SKM-1 treated with dmso at 0.1 percent for 144 hours (cell line): ENCODE results near the gene B4GALT6.

Experiments
- DNase-seq: peaks from one replicate; lab custom pipeline; 2025; ENCODE audit not compliant: unreplicated experiment; lab: John Stamatoyannopoulos, UW

The B4GALT6 gene

DNA sequence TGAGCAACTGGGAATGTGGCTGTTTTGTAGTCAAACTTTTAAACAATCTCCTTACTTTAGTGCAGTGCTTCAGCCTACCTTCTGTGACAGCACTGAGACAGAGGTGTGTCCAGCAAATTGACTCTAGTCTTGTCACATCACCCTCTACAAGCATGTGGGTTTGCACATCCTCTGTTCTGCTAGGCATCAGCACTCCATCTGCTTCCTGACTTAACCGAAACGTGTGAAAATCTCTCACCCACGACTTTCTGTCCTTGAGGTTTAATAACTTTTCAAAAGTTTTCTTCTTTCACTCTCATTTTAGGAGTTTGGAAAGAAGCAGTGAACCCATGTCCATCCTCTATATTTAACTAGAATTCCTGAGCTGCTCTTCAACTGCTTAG lies 50.1 kb downstream of the B4GALT6 start:
- no peak for DNase-seq

GRCh38 chr18:31633392-31634330 lies 50.7 kb downstream of the B4GALT6 start:
- no peak for DNase-seq

DNA sequence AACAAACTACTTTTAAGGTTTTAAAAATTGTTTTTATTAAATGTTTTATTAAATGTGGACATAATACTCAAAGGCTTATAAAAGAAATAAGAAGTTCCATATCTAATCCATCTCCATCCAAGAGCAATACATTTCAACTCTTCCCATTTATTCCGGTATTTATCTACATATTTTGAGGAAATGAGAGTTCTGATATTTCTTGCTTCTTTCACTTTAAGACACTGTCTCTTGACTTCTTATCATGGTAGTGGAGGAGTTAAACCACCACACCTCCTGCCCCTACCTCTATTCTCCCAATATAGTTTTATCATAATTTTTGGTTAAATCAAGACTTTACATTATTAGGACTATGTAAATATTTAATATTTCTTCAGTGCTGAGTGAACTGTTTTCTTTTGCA lies 52.0 kb downstream of the B4GALT6 start:
- DNase-seq: no peak

DNA sequence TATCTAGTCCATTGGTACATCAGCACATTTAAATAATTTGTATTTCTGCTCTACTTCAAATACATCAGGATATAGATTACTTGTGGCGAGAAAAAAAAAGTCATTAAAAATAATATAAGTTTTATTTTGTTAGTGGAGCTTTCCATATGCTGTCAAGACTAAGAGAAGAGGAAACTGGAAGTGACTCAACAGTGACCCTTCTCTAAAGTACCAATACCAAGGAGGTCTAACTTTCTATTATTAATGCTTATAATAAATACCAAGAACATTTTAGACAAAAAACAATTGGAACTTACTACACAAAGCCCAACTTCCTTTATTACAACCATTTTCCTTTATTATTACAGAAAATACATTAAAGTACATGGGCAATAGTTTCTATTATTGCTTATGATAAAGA lies 52.9 kb downstream of the B4GALT6 start:
- no peak for DNase-seq

DNA sequence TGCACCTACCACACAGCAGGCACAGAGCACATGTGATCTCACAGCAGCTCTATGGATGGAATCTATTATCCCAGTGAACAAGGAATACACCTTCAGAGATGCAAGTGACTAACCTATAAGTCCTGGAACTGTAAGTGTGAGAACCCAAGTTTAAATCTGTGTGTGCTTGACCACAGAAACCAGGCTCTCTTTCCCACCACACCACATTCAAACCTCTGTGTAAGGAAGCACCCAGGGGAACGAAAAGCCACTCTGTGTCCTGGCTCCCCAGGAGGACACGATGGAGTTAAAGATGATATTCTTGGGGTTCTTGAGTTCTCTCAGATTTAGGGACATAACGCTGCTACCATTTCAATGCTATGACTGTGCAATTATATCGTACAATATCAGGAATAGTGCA lies 53.8 kb downstream of the B4GALT6 start:
- no peak for DNase-seq

GRCh38 chr18:31626409-31626808 lies 58.0 kb downstream of the B4GALT6 start:
- no peak for DNase-seq

DNA sequence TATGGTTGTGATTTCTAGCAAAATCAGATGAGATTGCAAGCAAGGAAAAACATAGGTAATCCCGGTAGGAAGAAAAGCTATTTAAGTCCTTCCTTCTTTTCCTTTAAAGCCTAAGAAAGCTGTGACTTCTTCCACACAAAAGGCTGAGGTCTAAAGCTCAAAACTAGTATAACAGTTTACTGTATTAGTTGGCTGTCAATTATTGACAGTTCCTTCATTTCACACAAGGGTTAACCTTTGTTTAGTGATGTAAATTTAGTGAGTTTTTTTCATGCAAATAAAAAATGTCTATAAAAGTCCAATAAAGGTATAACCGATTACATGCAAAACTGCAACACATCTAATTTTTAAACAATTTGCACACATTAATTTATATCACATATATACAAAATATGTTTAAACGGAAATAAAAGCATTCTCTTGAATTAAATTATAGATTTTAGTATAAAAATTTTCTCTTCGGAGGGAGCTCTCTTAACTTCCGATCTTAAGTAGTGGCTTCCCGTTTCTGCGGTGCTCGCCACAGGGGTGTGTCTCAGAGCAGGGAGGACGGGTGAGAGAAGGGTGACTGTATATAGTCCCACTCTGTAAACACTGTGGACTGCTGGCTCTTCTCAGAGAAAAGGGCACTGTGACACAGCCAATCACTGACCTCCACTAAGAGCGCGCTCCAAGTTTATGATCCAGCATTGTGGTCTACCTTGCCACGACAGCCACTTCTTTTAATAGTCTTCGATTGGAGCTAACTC lies 59.3 kb downstream of the B4GALT6 start:
- no peak for DNase-seq

DNA sequence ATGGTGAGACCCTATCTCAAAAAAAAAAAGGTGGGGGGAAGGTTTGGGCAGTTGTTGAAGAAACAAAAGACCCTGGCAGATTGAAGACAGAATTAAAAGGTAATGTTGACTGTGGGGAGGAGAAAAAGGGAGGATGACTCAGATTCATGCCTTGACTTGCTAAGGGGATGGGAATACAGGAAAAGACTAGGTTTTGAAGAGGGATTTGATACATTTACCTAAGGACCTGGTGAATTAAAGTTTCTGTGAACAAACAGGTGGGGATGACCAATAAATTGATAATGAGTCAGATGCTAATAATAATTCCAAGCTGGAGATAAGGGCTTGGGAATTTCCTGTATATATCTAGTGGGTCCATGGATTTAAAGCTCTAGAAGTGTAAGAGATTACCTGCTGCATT lies 65.1 kb downstream of the B4GALT6 start:
- DNase-seq: no peak

- no peak for DNase-seq
Measured at GRCh38 chr18:31618801-31619200, 65.6 kb downstream of the B4GALT6 start.

GRCh38 chr18:31617031-31617717 lies 67.2 kb downstream of the B4GALT6 start:
- DNase-seq: no peak

GRCh38 chr18:31616586-31616985 lies 67.8 kb downstream of the B4GALT6 start:
- DNase-seq: no peak

DNA sequence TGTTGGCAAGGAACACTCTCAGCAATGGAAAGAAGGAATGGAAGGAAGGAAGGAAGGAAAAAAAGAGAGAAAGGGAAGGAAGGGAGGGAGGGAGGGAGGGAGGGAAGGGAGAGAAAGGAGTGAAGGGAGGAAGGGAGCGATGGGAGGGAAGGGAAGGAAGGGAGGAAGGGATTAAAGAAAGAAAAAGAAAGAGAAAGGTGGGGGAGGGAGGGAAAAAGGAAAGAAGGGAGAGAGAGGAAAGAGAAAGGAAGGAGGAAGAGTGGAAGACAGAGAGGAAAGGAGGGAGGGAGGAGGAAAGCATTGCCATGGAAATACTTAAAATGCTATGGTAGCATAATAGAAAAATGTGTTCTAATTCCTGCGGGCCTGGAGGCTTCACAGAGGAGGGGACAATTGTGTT lies 70.3 kb downstream of the B4GALT6 start:
- no peak for DNase-seq

DNA sequence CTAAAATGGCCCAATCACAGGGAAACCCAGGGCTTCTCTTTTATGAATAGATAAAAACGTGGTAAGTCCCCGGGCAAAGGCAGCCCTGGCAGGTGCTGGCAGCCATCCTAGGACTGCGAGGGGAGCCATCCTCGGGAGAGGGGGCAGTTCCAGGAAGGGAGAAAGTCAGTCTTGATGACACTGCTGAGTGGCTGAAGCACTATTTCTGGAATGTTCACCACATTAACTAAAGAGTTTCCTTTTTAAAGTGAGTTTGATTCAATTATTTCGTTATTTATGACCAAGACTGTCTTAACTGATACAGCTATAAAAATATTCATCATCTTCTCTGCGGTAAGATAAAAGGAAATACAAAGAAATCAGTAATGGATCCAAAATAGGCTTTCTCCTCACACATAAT lies 72.3 kb downstream of the B4GALT6 start:
- DNase-seq: no peak

DNA sequence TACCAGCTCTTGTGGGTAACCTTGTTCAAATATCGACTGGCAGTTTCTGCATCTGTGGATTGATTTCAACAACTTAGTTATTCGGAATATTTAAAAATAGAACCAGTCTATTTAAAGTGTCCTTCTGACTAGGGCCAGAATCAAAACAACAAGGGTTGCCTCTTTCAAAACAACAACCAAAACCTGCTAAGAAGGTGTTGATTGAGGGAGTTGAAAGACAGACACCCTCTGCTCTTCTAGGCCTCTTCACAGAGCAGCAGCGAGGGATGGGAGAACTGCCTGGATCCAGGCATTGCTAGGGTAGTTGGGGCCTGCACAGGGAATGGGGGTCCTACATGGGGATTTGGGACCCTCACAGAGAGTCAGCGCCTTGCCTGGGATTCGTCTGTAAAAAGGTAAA lies 72.9 kb downstream of the B4GALT6 start:
- DNase-seq: no peak

DNA sequence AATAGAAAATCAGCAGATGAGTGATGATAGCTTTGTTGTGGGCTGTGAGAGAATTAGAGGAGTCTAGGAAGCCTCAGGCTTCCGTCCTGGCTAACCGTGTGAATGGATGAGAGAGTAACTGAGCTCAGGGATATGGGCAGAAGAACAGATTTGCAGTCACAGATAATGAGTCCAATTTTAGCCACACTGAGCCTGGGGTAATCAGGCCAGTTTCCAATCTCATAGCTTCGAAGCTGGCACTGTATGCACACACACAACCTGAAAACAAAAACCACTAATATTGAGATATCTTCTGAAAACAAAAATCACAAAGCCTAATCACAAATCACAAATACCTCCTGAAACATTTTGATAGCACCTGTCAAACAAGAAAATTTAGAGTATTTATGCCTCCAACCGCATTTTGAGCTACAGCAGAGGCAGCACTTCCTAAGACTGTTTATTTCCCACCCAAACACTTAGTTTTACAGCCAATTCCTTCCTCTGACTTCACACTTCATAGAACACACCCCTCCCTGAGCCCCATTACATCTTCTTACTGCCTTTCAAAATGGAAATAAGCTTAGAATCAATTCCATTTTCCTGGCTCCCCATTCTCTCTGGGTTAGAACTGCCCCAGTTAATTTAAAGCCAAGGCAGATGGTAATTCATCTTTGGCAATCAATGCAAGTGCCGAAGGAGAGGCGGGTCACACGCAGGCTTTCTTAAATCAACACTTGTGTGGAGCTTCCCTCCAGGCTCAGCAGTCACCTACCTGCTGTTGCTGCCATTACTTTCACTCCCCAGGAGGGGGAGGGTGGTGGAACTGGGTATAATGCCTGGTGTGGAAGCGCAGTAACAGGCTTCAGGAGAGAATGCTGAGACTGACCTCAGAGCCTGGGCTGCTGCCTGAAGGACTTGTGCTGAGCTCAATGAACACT lies 73.8 kb downstream of the B4GALT6 start:
- DNase-seq: no peak

DNA sequence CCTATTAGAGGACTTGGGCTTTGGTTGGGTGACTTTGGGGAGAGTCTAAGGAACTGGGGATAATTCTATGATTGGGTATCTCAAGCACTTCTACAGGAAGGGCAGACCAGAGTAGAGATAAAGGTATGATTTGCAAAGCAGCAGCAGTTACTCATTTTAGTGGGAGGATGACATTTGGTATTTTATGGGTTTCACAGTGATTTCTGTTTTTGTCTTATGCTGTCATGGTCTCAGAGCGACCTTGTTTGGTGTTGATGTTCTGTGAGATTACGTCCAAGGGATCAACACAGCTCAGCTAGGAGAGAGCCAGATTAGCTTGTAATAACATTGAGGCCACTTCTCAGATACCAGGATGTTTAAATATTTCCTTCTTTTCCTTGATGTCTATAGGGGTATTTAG lies 74.5 kb downstream of the B4GALT6 start:
- DNase-seq: no peak

DNA sequence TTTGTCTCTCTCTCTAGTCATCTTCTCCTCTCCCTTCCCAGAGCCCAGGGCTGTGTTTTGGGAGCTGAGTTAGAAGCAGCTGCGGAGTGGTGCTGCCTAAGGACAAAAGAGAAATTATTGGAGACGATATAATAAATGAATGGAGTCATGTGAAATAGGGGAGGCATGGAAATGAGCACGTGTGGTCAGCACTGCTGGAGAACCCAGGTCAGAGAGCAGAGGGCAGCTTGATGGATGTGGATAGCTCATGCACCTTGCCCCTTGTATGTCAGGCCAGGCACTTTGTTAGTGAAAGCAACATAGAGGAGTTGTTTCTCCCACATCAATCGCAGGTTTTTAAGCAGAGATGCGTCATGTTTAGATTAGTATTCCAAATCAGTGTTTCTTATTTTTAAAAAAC lies 77.0 kb downstream of the B4GALT6 start:
- no peak for DNase-seq

- no peak for DNase-seq
Measured at GRCh38 chr18:31606265-31606664, 78.1 kb downstream of the B4GALT6 start.

- DNase-seq: no peak
Measured at GRCh38 chr18:31603315-31603714, 81.1 kb downstream of the B4GALT6 start.

DNA sequence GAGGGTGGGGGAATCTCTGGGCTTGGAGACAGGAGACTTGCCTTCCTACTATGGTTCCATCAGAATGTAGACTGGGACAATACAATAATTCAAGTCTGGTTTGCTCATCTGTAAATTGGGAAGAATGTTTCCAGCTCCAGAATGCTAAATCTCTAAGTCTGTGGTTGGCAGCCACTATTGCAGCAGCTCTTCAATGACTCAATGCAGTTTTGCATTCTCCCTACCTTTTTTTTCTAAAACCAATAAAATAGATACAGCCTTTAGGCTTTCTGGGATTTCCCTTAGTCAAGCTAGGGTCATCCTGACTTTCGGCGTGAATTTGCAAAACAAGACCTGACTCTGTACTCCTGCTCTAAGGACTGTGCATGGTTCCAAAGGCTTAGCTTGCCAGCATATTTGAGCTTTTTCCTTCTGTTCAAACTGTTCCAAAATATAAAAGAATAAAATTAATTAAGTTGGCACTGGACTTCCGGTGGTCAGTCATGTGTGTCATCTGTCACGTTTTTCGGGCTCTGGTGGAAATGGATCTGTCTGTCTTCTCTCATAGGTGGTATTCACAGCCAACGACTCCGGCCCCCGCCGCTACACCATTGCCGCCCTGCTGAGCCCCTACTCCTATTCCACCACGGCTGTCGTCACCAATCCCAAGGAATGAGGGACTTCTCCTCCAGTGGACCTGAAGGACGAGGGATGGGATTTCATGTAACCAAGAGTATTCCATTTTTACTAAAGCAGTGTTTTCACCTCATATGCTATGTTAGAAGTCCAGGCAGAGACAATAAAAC lies 86.2 kb downstream of the B4GALT6 start:
- DNase-seq: no peak
